ENCODE results near the gene HOXB7. TPM values are rescaled to one million over a fixed set of nuclear protein-coding genes. Genes with fewer than 3 reads are reported as not detected.

HOXB7 gene
- total and polyA plus RNA-seq, 8 donors = 2.4 to 10.5 (median 6.4) TPM

- Histone ChIP-seq H3K9me3 (no peaks in the 10 kb centered on the region), H3K36me3 (no peaks in the 10 kb centered on the region), H3K27me3 (peaks cover 86 to 100% of the 10 kb centered on the region in 2 donors), H3K4me3 (peak overlapping the region; percentile 41 to 48), H3K4me1 (peaks cover 0 to 49% of the 10 kb centered on the region in 2 donors), H3K27ac (peak overlapping the region; percentile 71 to 82)
- peak; percentile 7 for ATAC-seq
- no peak for DNase-seq
- intact Hi-C loops (cut with DNase I) = no loop called here
- TF ChIP-seq CTCF (IDR thresholded peaks at IDR 0.05) = no peak
Observed at GRCh38 chr17:48611213-48611612, 396 bp upstream of the HOXB7 start.

- Histone ChIP-seq H3K27ac (no peak overlapping the region), H3K9me3 (no peaks in the 10 kb centered on the region), H3K4me1 (peaks cover 0 to 49% of the 10 kb centered on the region in 2 donors), H3K36me3 (no peaks in the 10 kb centered on the region), H3K4me3 (peak overlapping the region; percentile 41 to 48), H3K27me3 (peaks cover 87 to 100% of the 10 kb centered on the region in 2 donors)
- ATAC-seq (no peak), DNase-seq (no peak)
- TF ChIP-seq CTCF (IDR thresholded peaks at IDR 0.05) = no peak
- intact Hi-C loops (cut with DNase I) = no loop called here
Observed at GRCh38 chr17:48609759-48610281, 997 bp downstream of the HOXB7 start.

- Histone ChIP-seq H3K36me3 (no peaks in the 10 kb centered on the region), H3K27me3 (peaks cover 84 to 100% of the 10 kb centered on the region in 2 donors), H3K4me1 (peaks cover 0 to 45% of the 10 kb centered on the region in 2 donors), H3K4me3 (no peak overlapping the region), H3K27ac (no peak overlapping the region), H3K9me3 (no peaks in the 10 kb centered on the region)
- TF ChIP-seq CTCF (IDR thresholded peaks at IDR 0.05) = no peak
- DNase-seq (no peak), ATAC-seq (no peak)
- intact Hi-C loops (cut with DNase I) = no loop called here
Observed at GRCh38 chr17:48609033-48609432, 1.8 kb downstream of the HOXB7 start.

- intact Hi-C loops (cut with DNase I) = no loop called here
- Histone ChIP-seq H3K36me3 (no peaks in the 10 kb centered on the region), H3K9me3 (no peaks in the 10 kb centered on the region), H3K4me3 (no peak overlapping the region), H3K27me3 (peaks cover 84 to 100% of the 10 kb centered on the region in 2 donors), H3K4me1 (peaks cover 0 to 41% of the 10 kb centered on the region in 2 donors), H3K27ac (no peak overlapping the region)
- ATAC-seq (no peak), DNase-seq (no peak)
- no peak for TF ChIP-seq CTCF (IDR thresholded peaks at IDR 0.05)
Observed at GRCh38 chr17:48608494-48608834, 2.4 kb downstream of the HOXB7 start.

- peaks cover 87 to 100% of the 10 kb centered on the region in 2 donors for H3K27me3 ChIP-seq
- ATAC-seq = no peak
Observed at GRCh38 chr17:48606892-48607614, 3.8 kb downstream of the HOXB7 start.

More at GRCh38 chr17:48606892-48607614, 3.8 kb downstream of the HOXB7 start:
- H3K9me3 ChIP-seq = no peaks in the 10 kb centered on the region
- intact Hi-C loops (cut with DNase I) = no loop called here
- TF ChIP-seq CTCF (IDR thresholded peaks at IDR 0.05) = no peak
- no peak overlapping the region for H3K27ac ChIP-seq
- H3K4me1 ChIP-seq = peaks cover 3 to 35% of the 10 kb centered on the region in 2 donors
- H3K36me3 ChIP-seq = no peaks in the 10 kb centered on the region
- DNase-seq = no peak
- no peak overlapping the region for H3K4me3 ChIP-seq
